Keratinocyte (primary cell): ENCODE results near the gene FAXC.

ENCODE experiments used
- CTCF ChIP-seq, 3 experiments: IDR thresholded peaks in 1 of 3; conservative IDR thresholded peaks in 1 of 3; optimal IDR thresholded peaks in 1 of 3; 2 replicates in 2 of 3; 3 replicates in 1 of 3; pipeline versions ENCODE3 to v1.5.1; 2011; ENCODE audit warnings: low read length in 3 of 3, mild to moderate bottlenecking in 3 of 3, moderate library complexity in 2 of 3, control low read depth in 1 of 3, inconsistent platforms in 1 of 3; ENCODE audit not compliant: insufficient read depth in 2 of 3; ENCODE audit errors: extremely low read depth in 1 of 3
- EZH2 ChIP-seq: IDR thresholded peaks from one replicate; pipeline ENCODE4 v1.6.1; 2012; ENCODE audit warnings: inconsistent platforms, mild to moderate bottlenecking, low read length, moderate library complexity

GRCh38 chr6:99397287-99397686 lies 47.8 kb upstream of the FAXC start:
- TF ChIP-seq CTCF (optimal IDR thresholded peaks at IDR 0.05 in 1 of 3, IDR thresholded peaks at IDR 0.05 in 1 of 3, conservative IDR thresholded peaks at IDR 0.05 in 1 of 3; ENCODE audit: extremely low read depth in 1 of 3, insufficient read depth in 2 of 3, low read length in 3 of 3) (no peak), EZH2 (no peak)
